ENCODE results near the gene EDEM2.

GRCh38 chr20:35122756-35123405, 24.3 kb downstream of the EDEM2 start:
- TF ChIP-seq REST (IDR thresholded peaks at IDR 0.05; ENCODE audit: insufficient read depth in 1 of 2, low read depth in 2 of 2, low read length in 1 of 2) (no peak), CTCF (IDR thresholded peaks at IDR 0.05) (no peak)

Data from Panc1 (cell line).